ENCODE data around the gene SHOC2. TPM values are rescaled to one million over a fixed set of nuclear protein-coding genes. Genes with fewer than 3 reads are reported as not detected.

Gene SHOC2
- polyA plus RNA-seq, 1 donor from 2014 or later = 46.0 TPM

GRCh38 chr10:110885932-110886674 is 33.3 kb upstream of the SHOC2 start:
- no peak overlapping the region for H3K9ac ChIP-seq (ENCODE audit: low read length)
- H3K9me2 ChIP-seq (ENCODE audit: insufficient read depth, low read length) = no peaks in the 10 kb centered on the region
- H4K20me1 ChIP-seq (ENCODE audit: insufficient read depth) = no peaks in the 10 kb centered on the region
- no peaks in the 10 kb centered on the region for H3F3A ChIP-seq (ENCODE audit: insufficient read depth, low read length, poor library complexity, severe bottlenecking)
- H3K4me3 ChIP-seq (ENCODE audit: low read length) = no peak overlapping the region
- no peak for TF ChIP-seq MXI1 (conservative IDR thresholded peaks at IDR 0.05; ENCODE audit: poor library complexity, severe bottlenecking)
- TF ChIP-seq TAF1 (IDR thresholded peaks at IDR 0.05; ENCODE audit: low read depth) = no peak
- no peak for TF ChIP-seq EP300 (conservative IDR thresholded peaks at IDR 0.05; ENCODE audit: poor library complexity, severe bottlenecking)
- no peak for TF ChIP-seq CTCF (IDR thresholded peaks at IDR 0.05; ENCODE audit: poor library complexity, severe bottlenecking)
- no peak for TF ChIP-seq RAD21 (conservative IDR thresholded peaks at IDR 0.05)
- TF ChIP-seq EZH2 (IDR thresholded peaks at IDR 0.05; ENCODE audit: borderline replicate concordance, insufficient read depth, low read length, poor library complexity, severe bottlenecking) = no peak
- TF ChIP-seq SMC3 (conservative IDR thresholded peaks at IDR 0.05; ENCODE audit: poor library complexity) = no peak
- TF ChIP-seq POLR2AphosphoS5 (IDR thresholded peaks at IDR 0.05) = no peak
- TF ChIP-seq REST (IDR thresholded peaks at IDR 0.05; ENCODE audit: borderline replicate concordance) = no peak
- no peaks in the 10 kb centered on the region for H3K27me3 ChIP-seq (ENCODE audit: insufficient read depth, low read depth, low read length)
- H3K79me2 ChIP-seq (replicated peaks; ENCODE audit: insufficient read depth, low read length) = no peaks in the 10 kb centered on the region
- no peak overlapping the region for H3K27ac ChIP-seq (ENCODE audit: low read length)
- H3K4me2 ChIP-seq (ENCODE audit: low read length) = no peak overlapping the region
- H3K9me3 ChIP-seq (ENCODE audit: low read length) = no peaks in the 10 kb centered on the region
- peaks cover 15% of the 10 kb centered on the region for H3K36me3 ChIP-seq (ENCODE audit: insufficient read depth, low read length)
- H2AFZ ChIP-seq (ENCODE audit: low read depth, low read length) = no peak overlapping the region

GRCh38 chr10:110887560-110887959 is 31.8 kb upstream of the SHOC2 start:
- Histone ChIP-seq H3K4me2 (ENCODE audit: low read length) (no peak overlapping the region), H3K27me3 (ENCODE audit: insufficient read depth, low read depth, low read length) (no peaks in the 10 kb centered on the region), H3K27ac (ENCODE audit: low read length) (no peak overlapping the region), H3F3A (ENCODE audit: insufficient read depth, low read length, poor library complexity, severe bottlenecking) (no peaks in the 10 kb centered on the region), H3K9me3 (ENCODE audit: low read length) (no peaks in the 10 kb centered on the region), H4K20me1 (ENCODE audit: insufficient read depth) (no peaks in the 10 kb centered on the region), H3K9me2 (ENCODE audit: insufficient read depth, low read length) (no peaks in the 10 kb centered on the region), H2AFZ (ENCODE audit: low read depth, low read length) (no peak overlapping the region), H3K9ac (ENCODE audit: low read length) (no peak overlapping the region), H3K79me2 (replicated peaks; ENCODE audit: insufficient read depth, low read length) (no peaks in the 10 kb centered on the region), H3K4me3 (ENCODE audit: low read length) (no peak overlapping the region), H3K36me3 (ENCODE audit: insufficient read depth, low read length) (peaks cover 15% of the 10 kb centered on the region)
- no peak for TF ChIP-seq REST (IDR thresholded peaks at IDR 0.05; ENCODE audit: borderline replicate concordance)
- no peak for TF ChIP-seq EP300 (conservative IDR thresholded peaks at IDR 0.05; ENCODE audit: poor library complexity, severe bottlenecking)
- no peak for TF ChIP-seq POLR2AphosphoS5 (IDR thresholded peaks at IDR 0.05)
- TF ChIP-seq RAD21 (conservative IDR thresholded peaks at IDR 0.05) = no peak
- no peak for TF ChIP-seq TAF1 (IDR thresholded peaks at IDR 0.05; ENCODE audit: low read depth)
- TF ChIP-seq MXI1 (conservative IDR thresholded peaks at IDR 0.05; ENCODE audit: poor library complexity, severe bottlenecking) = no peak
- TF ChIP-seq SMC3 (conservative IDR thresholded peaks at IDR 0.05; ENCODE audit: poor library complexity) = no peak
- TF ChIP-seq EZH2 (IDR thresholded peaks at IDR 0.05; ENCODE audit: borderline replicate concordance, insufficient read depth, low read length, poor library complexity, severe bottlenecking) = no peak
- TF ChIP-seq CTCF (IDR thresholded peaks at IDR 0.05; ENCODE audit: poor library complexity, severe bottlenecking) = no peak
